OCI-LY1 (cell line): ENCODE results near the gene DEPDC5.

Experiments used
- H2AFZ ChIP-seq: fragments of 200-600 bp; sonication (generic), shearing (Covaris generic); 2 replicates; pipeline ENCODE4 v1.6.0; 2014; ENCODE audit warnings: antibody characterized with exemption, mild to moderate bottlenecking, low read length
- H3F3A ChIP-seq: fragments of 200-600 bp; sonication (generic), shearing (Covaris generic); 2 replicates; pipeline ENCODE4 v1.6.0; 2014; ENCODE audit warnings: mild to moderate bottlenecking, antibody characterized with exemption, low read length, moderate library complexity; ENCODE audit not compliant: insufficient read depth
- H3K27ac ChIP-seq: fragments of 200-600 bp; sonication (generic); 2 replicates; pipeline ENCODE4 v1.5.1; 2014; ENCODE audit warnings: low read length, mixed run types, mild to moderate bottlenecking, low read depth; ENCODE audit not compliant: poor library complexity, severe bottlenecking
- H3K27me3 ChIP-seq: fragments of 200-600 bp; sonication (generic); 2 replicates; pipeline ENCODE4 v1.6.0; 2014; ENCODE audit warnings: antibody characterized with exemption, mild to moderate bottlenecking, low read length, moderate library complexity; ENCODE audit not compliant: insufficient read depth
- H3K36me3 ChIP-seq: fragments of 200-600 bp; sonication (generic); 2 replicates; pipeline ENCODE4 v1.6.1; 2014; ENCODE audit warnings: mild to moderate bottlenecking, antibody characterized with exemption, low read length, moderate library complexity, mixed read lengths; ENCODE audit not compliant: insufficient read depth
- H3K4me1 ChIP-seq: fragments of 200-600 bp; sonication (generic); 2 replicates; pipeline ENCODE4 v1.5.1; 2014; ENCODE audit warnings: mild to moderate bottlenecking, low read length, moderate library complexity; ENCODE audit not compliant: insufficient read depth, severe bottlenecking
- H3K4me2 ChIP-seq: fragments of 200-600 bp; sonication (generic), shearing (Covaris generic); 2 replicates; pipeline ENCODE4 v1.6.1; 2014; ENCODE audit warnings: low read length
- H3K4me3 ChIP-seq: fragments of 200-600 bp; sonication (generic); 2 replicates; pipeline ENCODE4 v1.5.1; 2014; ENCODE audit warnings: low read length, low read depth, mild to moderate bottlenecking, mixed read lengths; ENCODE audit not compliant: poor library complexity, severe bottlenecking
- H3K79me2 ChIP-seq: fragments of 200-600 bp; shearing (Covaris generic); 2 replicates; pipeline ENCODE4 v1.6.1; 2016; ENCODE audit warnings: mixed run types, low read length, mixed read lengths; ENCODE audit not compliant: insufficient read depth
- H3K9ac ChIP-seq: fragments of 200-600 bp; sonication (generic), shearing (Covaris generic); 2 replicates; pipeline ENCODE4 v1.6.1; 2014; ENCODE audit warnings: mild to moderate bottlenecking, low read length, mixed read lengths
- H3K9me2 ChIP-seq: fragments of 200-600 bp; sonication (generic), shearing (Covaris generic); 2 replicates; pipeline ENCODE4 v1.6.1; 2014; ENCODE audit warnings: low read depth, mild to moderate bottlenecking, low read length, mixed read lengths
- H3K9me3 ChIP-seq: fragments of 200-600 bp; shearing (Covaris generic); 2 replicates; pipeline ENCODE4 v1.6.1; 2014; ENCODE audit warnings: low read length, mixed read lengths
- H4K20me1 ChIP-seq: fragments of 200-600 bp; sonication (generic), shearing (Covaris generic); 2 replicates; pipeline ENCODE4 v1.6.0; 2016; ENCODE audit warnings: mild to moderate bottlenecking, low read length; ENCODE audit not compliant: insufficient read depth
- CTCF ChIP-seq: fragments of 200-600 bp; sonication (generic), shearing (Covaris generic); IDR thresholded peaks from 2 replicates; pipeline ENCODE4 v1.5.1; 2017; ENCODE audit warnings: mild to moderate bottlenecking, antibody characterized with exemption, low read length, moderate library complexity, mixed read lengths
- EZH2 ChIP-seq: fragments of 200-600 bp; sonication (generic), shearing (Covaris generic); IDR thresholded peaks from 2 replicates; pipeline ENCODE4 v1.8.0; 2017; ENCODE audit warnings: borderline replicate concordance, mixed run types, mild to moderate bottlenecking, antibody characterized with exemption, low read length, moderate library complexity, mixed read lengths

The DEPDC5 gene

GRCh38 chr22:31917227-31917921, 163.6 kb downstream of the DEPDC5 start:
- Histone ChIP-seq H3K36me3 (0 out of 2 replicates have a peak, but pooled peaks cover 4% of the 10 kb centered on the region), H2AFZ (no peak overlapping the region), H4K20me1 (no peaks in the 10 kb centered on the region), H3K27me3 (no peaks in the 10 kb centered on the region; the same call in 1 of the 2 replicates), H3K4me3 (no peak overlapping the region), H3K79me2 (no peaks in the 10 kb centered on the region), H3K9ac (no peak overlapping the region), H3K9me3 (no peaks in the 10 kb centered on the region), H3K27ac (no peak overlapping the region), H3F3A (no peaks in the 10 kb centered on the region), H3K4me1 (peaks cover 6% of the 10 kb centered on the region), H3K4me2 (no peak overlapping the region), H3K9me2 (no peaks in the 10 kb centered on the region)
- TF ChIP-seq CTCF (no peak), EZH2 (no peak)

GRCh38 chr22:31919730-31920129, 165.9 kb downstream of the DEPDC5 start:
- Histone ChIP-seq H3K9me2 (no peaks in the 10 kb centered on the region), H3K9ac (no peak overlapping the region), H3F3A (no peaks in the 10 kb centered on the region), H3K27ac (no peak overlapping the region), H3K9me3 (no peaks in the 10 kb centered on the region), H3K4me3 (no peak overlapping the region), H3K36me3 (no peaks in the 10 kb centered on the region), H3K27me3 (no peaks in the 10 kb centered on the region; the same call in none of the 2 replicates), H4K20me1 (no peaks in the 10 kb centered on the region), H3K4me1 (no peaks in the 10 kb centered on the region), H2AFZ (no peak overlapping the region), H3K4me2 (no peak overlapping the region), H3K79me2 (no peaks in the 10 kb centered on the region)
- no peak for TF ChIP-seq EZH2
- TF ChIP-seq CTCF, result no peak

GRCh38 chr22:31920306-31920705, 166.5 kb downstream of the DEPDC5 start:
- Histone ChIP-seq H3K36me3 (no peaks in the 10 kb centered on the region), H3K9me2 (no peaks in the 10 kb centered on the region), H2AFZ (no peak overlapping the region), H3K4me1 (no peaks in the 10 kb centered on the region), H3K27me3 (no peaks in the 10 kb centered on the region; the same call in none of the 2 replicates), H3K4me2 (no peak overlapping the region), H3K27ac (no peak overlapping the region), H3K79me2 (no peaks in the 10 kb centered on the region), H3K4me3 (no peak overlapping the region), H3F3A (no peaks in the 10 kb centered on the region), H4K20me1 (no peaks in the 10 kb centered on the region), H3K9me3 (no peaks in the 10 kb centered on the region), H3K9ac (no peak overlapping the region)
- TF ChIP-seq EZH2, result no peak
- no peak for TF ChIP-seq CTCF
